Stimulated activated CD4-positive, alpha-beta T cell treated with anti-CD3 and anti-CD28 coated beads, Interleukin-15, amount 100 ng/mL, for 48 hours (primary cell): ENCODE measurements around the gene COL5A1.
A peak's percentile ranks its signal among the peaks of the same experiment; 100 is the strongest.

Experiments
- DNase-seq, 2 donors: peaks; one replicate each; pipeline ENCODE4 v3.0.0-alpha.2; 2020; ENCODE audit warnings: low read depth in 2 of 2

The COL5A1 gene

DNA sequence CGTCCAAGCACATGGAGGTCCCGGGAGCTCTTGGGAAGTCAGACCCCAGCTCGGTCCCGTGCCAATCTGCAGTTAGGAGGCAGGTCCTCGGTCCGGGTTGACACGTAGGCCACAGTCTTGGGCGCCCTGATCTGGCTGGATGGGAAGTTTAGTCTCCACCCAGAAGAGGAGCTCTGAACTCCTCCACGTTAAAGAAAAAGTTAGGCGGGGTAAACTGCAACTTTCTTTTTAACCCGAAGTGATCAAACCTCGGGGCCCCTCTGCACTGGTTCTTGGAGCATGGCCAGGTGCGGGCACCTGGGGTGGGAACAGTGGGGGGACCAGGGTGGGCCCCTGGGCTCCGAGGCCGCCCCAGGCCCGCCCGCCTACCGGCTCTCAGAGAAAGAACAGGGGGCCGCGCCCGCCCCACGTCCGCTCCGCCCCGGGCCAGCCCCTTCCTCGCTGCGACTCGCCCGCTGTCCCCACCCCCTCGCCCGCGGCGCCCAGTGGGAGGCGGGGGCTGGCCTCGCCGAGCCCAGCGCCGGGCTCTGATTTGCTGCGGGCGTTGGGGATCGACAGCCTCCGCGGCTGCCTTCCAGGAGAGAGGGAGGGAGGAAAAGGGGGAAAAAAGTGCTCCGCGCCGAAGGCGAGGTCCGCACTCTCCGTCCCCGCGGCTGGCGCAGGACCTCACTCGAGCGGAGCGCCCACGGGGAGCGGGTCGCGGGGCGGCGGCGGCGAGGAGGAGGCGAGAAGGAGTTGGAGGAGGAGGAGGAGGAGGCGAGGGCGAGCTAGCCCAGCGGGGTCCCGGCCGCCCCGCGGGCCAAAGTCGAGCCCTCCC is at the start of gene COL5A1:
Gene COL5A1, plus strand, starts transcription at position 631 of the 817 bp plus-strand sequence. CDS start 385 bp downstream, outside the sequence.
- DNase-seq, result peak in 1 of 2 donors; percentile 19

DNA sequence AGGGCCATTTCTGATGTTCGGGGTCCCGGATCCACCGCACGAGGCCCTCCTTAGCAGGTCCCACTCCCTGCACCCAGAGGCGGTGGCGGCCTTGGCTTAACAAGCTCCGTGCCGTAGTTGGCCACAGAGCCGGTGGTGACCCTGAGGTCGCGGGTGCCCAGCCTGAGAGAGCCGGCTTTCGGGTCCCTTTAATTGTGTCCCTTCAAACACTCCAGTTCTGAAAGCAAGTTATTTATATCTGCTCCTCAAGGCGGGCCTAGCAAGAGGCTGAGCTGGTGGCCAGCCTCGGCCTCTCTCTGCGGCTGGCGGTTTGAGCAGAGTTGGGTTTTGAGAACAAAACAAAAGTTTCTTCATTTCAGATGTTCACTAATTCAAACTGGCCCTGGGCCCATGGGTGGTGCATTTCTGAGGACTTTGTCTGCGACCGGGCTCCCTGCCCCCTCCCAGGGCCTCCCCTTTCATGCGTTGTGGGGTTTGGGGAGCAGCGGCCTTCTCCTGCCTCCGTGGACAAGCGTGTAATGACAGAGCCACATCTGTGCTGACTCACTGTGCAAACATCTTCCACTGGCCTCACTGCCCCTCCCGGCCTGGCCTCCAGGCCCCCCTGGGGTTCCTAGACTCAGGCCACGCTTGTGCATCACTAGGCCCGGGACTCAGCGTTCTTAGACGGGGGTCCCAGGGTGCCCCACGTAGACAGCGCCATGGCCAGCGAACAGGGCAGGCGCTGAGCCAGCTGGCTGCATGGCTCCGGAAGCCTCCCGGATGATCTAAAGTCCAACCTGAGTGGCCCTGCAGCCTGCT is 49.4 kb upstream of the COL5A1 start:
- no peak for DNase-seq

DNA sequence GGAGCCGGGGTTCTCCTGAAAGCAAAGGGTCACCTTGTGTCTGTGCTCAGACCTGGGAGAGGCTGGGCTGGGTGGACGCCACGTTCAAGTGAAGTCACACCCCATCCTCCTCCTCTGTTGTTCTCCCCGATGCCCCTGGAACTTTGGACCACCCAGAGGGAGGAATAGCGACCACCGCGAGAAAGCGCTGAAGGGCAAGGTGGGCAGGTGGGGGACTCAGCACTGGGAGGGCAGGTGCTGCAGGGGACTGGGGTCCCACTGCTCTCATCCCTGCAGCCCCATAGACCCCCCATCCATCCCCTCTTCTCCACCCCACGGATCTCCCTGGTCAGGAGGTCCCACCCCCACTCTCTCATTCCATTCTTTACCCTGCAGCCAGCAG is 48.8 kb upstream of the COL5A1 start:
- DNase-seq, result no peak

DNA sequence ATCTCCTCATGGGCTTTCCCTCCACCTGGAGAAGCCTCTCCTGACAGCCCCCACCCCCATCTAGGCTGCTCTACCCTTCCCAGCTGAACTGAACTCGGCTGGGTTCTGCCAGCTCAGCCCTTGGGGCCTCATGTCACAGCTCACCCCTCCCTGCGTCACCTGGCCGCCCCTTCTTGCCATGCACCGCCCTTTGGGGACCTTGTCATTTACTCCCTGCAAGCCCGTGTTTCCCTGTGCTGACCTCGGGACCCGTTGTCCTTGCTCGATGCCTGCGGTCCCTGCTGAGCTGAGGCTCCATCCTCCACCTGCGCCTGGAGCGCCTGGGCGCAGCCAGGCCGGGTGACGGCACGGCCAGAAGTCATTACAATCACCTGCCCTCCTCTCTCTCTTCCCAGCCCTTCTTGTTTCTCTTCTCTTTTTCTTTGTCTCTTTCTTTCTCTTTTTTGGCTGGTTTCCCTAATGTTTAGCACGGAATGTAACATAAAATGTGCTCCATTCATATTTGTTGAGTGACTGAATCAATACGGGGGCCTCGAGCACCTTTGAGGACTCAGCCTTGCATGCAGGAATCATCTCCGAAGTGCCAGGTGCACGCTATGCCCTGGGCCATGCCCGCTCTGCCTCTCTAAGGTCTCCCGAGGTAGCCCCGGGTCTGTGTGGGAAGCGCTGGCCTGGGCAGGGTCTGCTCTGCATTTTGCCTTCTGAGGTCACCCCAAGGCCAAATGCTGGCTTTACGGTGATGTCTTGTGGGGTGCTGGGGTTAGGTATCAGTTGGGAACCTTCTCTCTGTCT is 48.1 kb upstream of the COL5A1 start:
- DNase-seq, result no peak

DNA sequence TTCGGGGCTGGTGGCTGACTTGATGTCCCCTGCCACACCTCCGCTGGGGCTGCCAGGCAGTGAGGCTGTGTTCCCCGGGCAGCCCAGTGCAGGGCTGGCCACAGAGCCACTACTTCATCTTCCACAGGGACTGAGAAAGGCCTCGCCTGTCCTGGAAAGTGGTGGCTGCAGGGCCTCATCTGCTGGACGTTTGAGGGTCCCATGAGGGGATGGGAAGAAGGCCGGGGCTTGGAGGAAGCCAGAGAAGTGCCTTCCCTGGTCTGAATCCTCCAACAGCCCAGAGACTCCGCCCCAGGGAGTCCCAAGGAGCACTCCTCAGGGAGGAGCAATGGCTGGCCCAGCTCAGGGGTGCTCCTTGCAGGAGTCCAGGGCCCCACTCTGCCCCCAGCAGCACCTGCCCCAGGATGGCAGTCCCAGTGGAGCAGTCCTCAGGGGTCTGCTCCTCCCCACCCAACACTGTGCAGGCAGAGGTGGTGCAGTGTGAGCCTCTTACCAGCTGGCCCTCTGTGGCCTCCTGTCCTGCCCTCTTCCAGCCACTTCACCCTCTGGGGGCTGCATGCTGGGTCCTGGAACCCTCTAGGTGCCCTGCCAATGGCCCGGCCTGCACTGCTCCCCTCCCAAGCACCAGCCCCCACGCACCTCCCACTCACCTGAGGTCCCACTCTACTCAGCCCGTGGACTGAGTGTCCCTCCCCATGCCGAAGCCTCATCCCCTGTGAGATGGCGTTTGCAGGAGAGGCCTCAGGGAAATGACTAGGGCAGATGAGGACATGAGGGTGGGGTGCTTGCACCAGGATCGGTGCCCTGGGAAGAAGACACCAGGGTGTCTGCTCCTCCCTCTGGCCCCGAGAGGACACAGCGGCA is 47.3 kb upstream of the COL5A1 start:
- DNase-seq, result no peak

DNA sequence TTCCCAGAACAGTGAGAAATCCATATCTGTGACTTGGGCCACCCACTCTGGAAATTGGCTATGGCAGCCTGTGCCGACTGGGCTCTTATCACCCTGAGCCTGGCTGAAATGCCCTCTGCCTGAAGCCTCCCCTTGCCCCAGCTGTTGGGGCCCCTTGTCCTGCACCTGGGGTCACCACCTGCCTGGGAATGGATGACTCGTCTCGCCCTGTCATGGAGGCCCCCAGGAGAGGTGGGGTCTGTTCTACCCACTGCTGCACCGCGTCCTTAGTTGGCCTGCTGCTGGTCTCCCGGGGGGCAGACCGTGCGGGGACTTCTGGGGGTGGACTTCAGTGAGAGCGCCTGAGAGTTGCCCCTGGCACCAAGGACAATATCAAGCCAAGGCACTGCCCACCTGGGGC is 46.6 kb upstream of the COL5A1 start:
- DNase-seq, result no peak

DNA sequence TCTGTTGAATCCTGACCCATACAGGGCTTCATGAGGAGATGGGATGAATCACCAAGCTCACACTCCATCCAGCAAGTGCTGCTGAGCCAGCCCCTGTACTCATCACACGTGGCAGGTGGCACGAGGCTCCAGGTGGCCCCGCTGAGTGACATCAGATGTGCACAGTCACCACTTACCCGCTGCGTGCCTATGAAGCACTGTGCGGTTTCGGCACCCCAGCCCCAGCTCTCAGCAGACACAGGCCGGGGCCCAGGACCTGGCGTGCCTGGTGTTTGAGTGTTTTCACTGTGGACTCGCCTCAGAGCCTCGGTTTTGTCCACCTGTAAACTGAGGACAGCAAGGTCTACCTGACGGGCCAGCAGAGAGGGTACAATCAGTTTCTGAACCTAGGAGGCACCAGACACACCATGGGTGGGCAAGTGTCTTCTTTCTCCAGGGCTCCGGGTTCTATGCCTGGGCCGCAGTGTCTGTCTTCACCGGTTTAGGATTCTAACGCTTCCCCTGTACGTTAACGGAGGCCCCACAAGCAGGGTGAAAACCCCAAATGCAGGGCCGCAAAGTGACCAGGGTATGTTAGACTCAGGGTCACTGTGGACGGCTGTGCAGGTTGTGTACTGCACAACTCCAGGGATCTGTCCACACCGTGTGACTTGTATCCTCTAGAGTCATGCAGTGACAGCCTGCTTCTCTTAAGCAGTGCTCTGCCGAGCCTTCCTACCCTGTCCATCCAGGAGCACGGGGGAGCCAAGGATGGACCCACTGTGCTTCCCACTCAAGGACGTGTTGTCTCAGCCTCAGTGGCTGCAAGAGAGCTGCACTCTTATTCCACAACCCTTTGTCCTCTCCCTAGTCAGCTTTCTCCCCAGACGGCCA is 44.3 kb upstream of the COL5A1 start:
- DNase-seq, result no peak

DNA sequence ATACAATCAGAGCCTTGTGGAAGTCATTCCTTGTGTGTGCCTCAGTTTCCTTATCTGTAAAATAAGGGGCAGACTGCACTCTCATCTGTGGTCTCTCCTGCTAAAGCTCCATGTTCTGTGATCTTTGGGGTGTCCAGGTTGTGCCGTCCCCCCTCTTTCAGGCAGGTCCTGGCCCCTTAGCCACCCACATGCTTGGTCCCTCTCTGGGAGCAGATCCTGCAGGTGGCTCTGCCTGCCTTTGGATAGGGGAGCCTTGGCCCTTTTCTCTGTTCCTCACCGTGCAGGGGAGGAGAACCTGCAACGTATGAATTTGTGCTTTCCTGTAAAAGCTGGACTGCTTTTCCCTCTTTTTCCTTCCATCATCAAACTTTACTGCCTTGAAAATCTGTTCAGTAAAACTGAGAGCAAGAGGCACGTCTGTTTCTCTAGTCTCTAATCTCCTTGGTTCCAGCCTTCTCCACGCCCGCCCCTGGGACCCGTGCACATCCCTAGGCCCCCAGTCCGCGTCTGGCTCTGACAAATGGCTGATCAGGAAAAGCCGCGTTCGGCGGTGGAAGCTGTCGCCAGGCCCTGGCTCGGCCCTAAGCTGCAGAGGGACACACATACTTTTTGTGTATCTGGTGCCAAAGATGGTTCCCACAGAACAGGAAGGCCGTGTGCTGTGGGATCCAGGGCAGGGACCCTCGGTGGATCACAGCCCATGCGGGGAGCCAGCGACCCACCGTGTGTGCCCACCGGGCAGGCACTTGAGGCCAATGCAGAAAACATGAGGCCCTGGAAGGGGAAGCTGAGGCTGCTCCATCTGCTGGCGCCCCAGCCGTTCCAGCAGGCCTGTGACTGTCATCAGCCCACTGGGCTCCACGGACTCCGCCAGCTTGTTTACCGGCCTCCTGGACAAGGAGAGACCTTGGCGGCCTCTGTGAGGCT is 43.4 kb upstream of the COL5A1 start:
- DNase-seq, result no peak

DNA sequence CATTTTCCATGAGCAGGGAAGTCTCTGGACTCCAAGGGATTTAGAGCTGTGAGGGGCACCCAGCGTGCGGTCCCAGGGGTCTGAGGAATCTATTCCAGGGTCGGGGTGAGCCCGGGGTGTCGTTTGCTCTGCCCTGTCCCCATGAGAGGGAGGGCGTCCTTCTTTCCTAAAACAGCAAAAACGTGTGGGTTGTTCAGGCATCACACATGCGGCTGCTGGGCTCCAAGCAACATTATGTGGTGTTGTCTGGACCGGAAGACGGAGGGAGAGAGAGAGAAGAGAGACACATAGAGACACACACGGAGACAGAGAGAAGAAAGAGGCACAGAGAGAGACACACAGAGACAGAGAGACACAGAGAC is 42.7 kb upstream of the COL5A1 start:
- DNase-seq, result no peak

DNA sequence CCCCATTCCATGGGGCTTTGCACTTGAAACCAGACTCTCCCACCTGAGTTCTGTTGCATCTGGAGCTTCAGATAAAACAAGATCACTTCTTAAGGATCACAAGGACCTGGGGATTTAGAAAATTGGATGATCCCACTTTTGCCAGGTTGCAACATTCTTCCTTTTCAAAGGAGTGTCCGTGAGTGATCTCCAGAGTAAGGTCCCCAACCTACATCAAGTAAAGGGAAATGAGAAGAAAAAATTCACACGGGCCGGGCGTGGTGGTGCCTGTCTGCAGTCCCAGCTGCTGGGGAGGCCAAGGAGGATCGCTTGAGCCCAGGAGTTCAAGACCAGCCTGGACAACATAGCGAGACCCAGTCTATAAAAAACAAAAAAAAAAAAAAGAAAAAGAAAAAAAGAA is 41.2 kb upstream of the COL5A1 start:
- DNase-seq, result no peak

DNA sequence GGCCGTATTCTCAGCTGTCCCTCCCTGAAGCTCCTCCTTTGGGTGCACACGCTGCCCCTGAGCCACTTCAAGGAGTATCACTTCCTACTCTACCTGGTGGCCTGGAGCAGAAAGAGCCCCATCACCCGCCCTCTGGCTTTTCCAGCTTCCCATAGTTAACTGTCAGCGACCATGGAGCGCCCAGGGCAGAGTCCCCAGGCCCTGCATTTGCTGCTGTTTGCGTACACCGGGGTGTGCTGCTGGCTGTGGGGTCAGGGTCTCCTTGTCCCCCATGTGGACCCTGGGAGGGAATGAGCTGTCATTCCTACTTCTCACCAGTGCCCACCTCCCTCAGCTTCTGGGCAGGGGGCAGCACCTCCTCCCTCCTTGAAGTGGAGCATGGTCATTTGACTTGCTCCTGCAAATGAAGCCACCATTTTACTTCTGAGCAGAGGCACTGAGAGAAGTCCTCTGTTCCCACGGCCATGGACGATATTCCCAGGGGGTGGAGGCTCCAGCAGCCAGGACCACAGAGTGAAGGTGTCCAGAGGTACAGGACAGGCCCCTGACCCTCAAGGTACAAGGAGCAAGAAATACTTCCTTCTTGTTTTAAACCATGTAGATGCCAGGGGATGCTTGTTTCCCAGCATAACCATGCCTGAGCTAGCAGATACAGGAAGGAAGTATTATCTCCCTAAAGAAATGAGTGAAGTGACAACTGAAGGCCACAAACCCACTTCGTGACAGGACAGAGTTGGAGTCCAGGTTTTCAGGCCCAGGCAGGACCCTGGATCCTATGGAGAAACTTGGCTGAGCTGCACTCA is 40.6 kb upstream of the COL5A1 start:
- no peak for DNase-seq

DNA sequence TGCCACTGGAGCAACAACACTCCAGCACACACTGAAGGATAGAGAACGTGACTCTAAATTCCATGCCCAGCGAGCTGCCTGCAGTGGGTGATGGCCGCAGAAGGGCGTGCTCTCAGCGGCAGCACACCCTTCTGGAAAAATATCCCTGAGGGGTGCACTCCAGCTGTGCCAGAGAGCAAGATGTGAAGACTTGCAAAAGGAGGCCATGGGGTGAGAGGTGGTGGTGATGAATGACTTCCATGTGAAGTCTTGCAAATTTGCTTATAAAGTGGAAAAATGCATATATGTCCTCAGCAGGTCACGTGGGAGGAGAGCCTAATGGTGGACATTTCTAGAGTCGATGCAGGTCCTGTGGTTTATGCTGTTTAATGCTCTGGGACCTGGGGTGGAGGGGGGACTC is 39.8 kb upstream of the COL5A1 start:
- no peak for DNase-seq

DNA sequence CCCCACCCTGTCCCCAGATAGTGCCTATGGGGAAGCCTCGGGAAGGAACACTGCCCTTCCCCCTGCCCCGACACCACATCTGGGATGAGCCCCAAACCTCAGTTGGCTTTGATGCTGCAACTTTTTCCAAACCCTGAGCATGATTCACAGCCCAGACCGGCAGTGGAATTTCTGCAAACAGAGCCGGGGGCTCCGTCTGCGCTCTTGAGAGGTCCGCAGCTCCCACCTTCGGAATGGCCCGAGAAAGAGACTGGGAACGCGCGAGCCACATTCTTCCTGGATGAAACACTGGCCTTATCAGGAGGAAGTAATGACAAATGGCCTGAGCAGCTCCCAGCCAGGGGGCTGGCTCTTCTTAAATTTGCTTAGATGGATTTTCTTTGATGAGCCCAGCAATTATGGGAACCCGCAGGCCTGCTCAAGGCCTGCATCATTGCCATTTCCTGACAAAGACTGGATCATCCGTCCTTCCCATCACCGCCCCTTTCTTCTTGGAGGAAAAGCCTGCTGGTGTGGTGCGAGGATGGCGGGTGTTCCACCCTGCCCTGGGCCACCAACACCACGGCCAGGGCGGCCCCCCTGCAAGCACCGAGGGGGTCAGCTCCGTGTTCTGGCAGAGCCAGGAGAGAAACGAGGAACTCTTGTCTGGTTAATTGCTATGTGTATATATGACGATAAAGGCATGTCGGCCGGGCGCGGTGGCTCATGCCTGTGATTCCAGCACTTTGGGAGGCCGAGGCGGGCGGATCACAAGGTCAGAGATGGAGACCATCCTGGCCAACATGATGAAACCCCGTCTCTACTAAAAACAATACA is 38.8 kb upstream of the COL5A1 start:
- DNase-seq, result no peak

DNA sequence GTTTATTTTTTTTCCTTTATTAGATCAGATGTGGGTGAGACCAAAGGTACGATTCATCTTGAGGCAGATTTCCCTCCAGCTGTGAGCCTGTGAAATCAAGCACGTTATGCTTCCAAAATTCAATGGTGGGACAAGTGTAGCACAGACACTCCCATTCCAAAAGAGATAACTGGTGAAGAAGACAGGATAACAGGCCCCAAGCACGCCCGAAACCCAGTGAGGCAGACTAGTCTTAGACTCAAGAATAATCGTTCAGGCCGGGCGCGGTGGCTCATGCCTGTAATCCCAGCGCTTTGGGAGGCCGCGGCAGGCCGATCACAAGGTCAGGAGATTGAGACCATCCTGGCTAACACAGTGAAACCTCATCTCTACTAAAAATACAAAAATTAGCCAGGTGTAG is 36.8 kb upstream of the COL5A1 start:
- DNase-seq, result no peak

DNA sequence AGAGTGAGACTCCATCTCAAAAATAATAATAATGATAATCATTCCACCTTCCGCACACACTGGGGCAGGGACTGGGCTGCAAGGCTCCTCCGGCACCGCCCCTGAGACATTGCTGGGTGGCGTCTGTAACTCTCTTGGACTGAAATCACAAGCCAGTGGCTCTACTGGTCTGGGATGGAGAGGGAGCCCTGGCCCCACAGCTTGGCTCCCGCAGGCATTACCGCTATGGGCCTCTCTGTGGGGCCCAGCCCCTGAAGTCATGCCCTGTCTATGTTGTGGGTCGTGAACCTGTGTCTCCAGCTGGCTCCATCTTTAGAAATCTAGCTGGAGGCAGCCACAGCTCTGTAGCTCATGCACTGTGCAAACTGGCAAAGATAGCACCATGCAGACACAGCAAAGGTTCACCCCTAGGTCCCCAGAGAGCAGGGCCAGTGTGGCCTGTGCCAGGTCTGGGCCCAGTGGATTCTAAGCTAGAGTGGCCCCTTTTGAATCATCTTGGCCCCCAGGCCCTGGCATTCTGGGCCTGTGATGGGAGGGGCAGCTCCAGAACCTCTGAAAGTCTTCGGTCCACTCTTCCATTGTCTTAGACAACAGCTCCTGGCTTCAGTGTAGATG is 36.1 kb upstream of the COL5A1 start:
- no peak for DNase-seq

DNA sequence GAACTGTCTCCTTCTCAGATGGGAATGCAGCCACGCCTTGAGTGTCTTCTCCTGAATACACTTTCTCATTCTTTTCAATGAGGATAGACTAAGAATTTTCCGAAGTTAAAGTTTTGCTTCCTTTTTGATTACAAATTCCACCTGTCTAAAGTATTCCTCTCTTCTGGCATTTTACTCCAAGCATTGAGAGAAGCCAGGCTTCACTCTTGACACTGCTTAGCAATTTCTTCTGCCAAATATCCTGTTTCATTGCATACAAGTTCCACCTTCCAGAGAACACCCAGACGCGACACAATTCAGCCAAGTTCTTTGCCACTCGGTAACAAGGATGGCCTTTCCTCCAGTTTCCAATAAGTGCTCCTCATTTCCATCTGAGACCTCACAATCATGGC is 35.6 kb upstream of the COL5A1 start:
- DNase-seq, result no peak
